ENCODE results near the gene NCKAP5L.
"Not testable (repeated sequence)": the region's sequence is repeated elsewhere in the genome, so short reads cannot be mapped to it uniquely, and the experiment has no call there.

The NCKAP5L gene

DNA sequence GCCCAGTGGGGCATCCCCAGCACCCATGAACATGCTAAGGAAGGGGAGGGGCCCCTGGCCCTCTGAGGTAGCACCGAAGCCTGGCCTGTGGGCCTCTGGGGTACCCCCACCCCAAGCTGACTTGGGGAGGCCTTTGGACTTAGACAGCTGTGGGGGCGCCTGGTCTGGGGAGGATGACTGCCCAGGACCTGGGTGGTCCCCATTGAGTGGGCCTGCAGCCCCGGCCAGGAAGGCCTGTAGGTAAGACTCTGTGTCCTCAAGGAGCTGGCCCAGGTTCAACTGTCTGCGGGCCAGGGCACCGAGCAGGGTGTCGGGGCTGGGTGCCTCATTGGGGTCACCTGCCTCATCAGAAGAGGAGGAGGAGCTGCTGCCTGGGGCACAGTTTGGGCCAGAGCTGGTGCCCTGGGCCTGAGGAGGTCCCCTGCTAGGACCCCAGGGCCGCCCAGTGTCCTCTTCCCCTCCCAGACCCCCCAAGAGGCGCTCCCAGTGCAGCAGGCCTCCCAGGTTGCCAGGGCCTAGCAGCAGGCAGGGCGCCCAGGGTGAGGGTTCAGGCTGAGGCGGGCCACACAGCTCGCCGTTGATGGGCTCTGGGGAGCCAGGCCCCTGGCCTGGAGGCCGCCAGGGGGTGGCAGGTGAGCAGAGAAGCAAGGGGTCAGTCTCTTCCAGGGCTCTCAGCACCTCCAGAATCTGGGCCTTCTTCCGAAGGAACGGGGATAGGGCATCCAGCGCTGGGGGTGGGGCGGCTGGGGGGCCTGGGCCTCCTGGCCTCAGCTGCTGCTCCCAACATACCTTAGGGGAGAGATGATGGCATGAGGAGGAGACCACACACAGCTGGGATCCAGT is 31.4 kb downstream of the NCKAP5L start:
- no peak for DNase-seq

- DNase-seq, result no peak
These were observed 32.1 kb downstream of the NCKAP5L start for GRCh38 chr12:49796155-49796554.

DNA sequence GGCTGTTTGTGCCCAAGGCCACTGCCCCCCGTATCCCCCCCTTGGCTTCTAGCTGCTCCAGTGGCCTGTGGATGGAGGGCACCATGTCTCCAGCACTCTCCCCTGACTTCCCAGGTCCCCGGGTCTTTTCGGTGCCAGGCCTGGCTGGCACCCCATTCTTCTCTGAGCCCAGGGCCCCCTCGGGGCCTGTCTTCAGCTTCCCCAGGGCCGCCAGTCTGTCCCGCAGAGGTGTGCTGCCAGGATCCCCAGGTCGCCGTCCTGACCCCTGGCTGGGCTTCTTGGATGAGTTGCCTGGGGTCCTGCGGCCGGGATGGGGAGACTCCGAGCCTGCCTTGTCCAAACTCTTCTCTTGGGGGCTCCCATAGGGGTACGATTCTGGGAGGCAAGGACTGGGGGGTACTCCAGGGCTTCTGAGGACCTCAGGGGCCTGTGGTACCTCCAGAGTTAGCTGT is 32.5 kb downstream of the NCKAP5L start:
- no peak for DNase-seq

GRCh38 chr12:49794811-49795653 is 33.2 kb downstream of the NCKAP5L start:
- DNase-seq, result no peak

- no peak for DNase-seq
These were observed 34.2 kb downstream of the NCKAP5L start for GRCh38 chr12:49794021-49794420.

DNA sequence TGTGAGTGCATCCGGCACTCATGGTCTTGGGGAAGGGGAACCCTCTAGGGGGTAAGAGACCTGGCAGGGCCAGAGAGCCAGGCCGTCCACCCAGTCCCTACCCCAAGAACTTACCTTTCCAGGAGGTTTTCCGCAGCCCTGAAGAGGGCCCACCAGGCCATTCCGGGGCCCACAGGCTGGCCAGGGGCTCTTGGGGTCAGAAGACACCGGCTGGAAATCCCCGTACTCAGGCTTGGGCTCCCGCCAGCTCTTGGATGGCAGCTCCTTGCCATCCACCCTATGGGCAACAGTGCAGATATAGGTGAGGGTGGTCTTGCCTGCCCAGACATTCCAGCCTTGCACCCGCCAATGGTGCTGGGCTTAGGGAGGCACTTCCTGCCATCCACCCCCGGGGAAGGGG is 34.6 kb downstream of the NCKAP5L start:
- DNase-seq, result no peak

- DNase-seq, result no peak
These were observed 35.1 kb downstream of the NCKAP5L start for GRCh38 chr12:49792976-49793580.

DNA sequence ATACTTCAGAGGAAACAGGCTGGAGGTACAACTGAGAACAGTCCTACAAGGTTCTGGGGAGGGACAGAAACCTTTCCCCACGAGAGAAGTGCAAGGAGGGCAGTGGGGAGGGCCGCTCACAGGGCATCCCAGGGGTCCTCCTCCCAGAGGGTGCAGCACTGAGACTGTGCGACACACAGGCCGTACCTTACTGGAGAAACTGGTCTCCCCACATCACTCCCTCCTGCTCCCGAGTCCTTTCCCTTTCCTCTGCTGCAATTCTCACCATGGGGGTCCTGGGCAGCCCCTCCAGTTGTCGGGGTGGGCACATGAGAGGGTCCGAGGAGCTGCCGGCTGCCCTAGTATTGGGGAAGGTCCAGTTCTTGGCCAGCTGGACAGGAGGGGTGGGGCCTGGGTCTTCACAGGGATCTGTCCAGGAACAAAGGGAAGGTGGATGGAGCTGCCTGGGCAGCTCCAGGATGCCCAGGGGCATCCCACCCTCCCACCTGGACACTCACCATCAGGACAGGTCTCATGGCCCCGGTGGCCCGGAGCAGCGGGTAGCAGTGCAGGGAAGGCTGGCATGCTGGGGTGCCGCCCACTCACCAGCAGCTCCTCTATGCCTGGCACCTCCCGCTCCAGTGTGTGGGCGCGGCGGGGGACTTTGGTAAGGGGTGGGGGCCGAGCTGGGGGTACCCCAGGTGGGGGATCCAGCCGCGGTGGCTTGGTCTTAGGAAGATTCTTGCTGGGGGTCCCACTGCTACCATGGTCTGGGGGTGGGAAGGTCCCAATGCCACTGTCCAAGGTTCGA is 35.8 kb downstream of the NCKAP5L start:
- DNase-seq, result no peak

- DNase-seq, result no peak
These were observed 36.5 kb downstream of the NCKAP5L start for GRCh38 chr12:49791700-49792099.

- DNase-seq, result no peak
These were observed 37.3 kb downstream of the NCKAP5L start for GRCh38 chr12:49790741-49791555.

DNA sequence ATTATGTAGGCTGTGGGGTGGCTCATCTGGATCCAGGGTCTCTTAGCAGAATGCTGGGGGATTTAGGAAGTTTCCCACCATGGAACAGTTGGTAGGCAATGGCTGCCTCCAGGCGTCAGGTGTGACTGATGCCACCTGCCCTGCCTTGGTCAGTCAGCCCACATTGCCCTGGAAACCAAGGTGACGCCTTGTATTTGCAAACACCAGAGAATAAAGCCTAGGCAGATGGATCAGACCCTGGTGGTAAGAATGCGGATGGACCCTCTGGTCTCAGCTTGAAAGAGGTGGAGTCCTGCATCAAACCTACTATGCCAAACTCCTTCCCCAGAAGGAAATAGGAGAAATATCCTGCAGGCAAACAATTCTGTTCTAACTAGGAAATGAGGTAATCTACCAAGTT is 38.2 kb downstream of the NCKAP5L start:
- DNase-seq, result no peak

GRCh38 chr12:49787672-49788071 is 40.5 kb downstream of the NCKAP5L start:
- DNase-seq, result no peak

DNA sequence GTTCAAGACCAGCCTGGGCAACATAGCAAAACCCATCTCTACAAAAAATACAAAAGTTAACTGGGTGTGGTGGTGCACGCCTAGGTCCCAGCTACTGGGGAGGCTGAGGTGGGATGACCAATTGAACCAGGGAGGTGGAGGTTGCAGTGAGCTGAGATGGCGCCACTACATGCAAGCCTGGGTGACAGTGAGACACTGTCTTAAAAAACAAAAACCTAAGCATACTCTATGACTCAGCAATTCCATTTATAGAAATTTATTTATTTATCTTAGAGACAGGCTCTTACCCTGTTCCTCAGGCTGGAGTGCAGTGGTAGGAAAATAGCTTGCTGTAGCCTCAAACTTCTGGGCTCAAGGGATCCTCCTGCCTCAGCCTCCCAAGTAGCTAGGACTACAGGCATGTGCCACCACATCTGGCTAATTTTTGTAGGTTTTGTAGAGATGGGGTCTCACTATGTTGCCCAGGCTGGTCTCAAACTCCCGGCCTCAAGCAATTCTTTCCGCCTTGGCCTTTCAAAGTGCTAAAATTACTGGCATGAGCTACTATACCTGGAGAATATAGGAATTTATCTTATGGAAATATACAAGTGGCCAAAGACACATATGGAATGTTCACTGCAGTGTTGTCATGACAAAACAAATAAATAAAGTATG is 43.3 kb downstream of the NCKAP5L start:
- DNase-seq, result no peak

DNA sequence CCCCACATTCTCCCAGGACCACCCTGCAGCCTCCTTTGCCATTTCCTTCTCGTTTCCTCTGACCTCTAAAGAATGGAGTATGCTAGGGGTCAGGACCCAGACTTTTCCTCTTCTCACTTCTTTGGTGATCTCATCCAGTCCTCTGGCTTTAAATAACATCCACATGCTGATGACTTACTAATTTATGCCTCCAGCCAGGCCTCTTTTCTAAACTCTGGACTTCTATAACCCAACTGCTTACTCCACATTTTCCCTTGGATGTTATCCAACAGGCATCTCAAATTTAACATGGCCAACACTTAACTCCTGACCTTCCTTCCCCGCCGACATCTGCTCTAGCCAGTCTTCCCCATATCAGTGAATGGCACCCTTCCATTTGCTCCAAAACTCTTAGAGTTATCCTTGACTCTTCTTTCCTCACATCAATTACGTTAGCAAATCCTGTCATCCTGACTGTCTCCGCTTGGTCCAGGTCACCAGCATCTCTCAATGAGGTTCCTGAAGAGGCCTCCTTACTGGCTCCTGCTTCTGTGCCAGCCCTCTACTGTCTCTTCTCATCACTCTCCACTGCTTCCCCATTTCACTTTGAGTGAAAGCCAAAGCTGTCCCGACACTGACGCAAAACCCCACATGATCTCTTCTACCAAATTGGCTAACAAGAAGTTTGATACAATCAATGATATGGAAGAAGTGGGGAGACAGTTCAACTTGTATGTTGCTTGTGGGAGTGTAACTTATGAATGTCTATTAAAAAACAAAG is 44.1 kb downstream of the NCKAP5L start:
- no peak for DNase-seq

GRCh38 chr12:49780914-49781313 is 47.3 kb downstream of the NCKAP5L start:
- DNase-seq, result not testable (repeated sequence)

- DNase-seq, result no peak
These were observed 48.6 kb downstream of the NCKAP5L start for GRCh38 chr12:49779581-49779980.

- peak; percentile 7 to 67 for DNase-seq
These were observed 50.1 kb downstream of the NCKAP5L start for GRCh38 chr12:49777800-49778748.

- DNase-seq, result no peak
These were observed 50.9 kb downstream of the NCKAP5L start for GRCh38 chr12:49777341-49777740.

GRCh38 chr12:49776858-49777257 is 51.4 kb downstream of the NCKAP5L start:
- DNase-seq, result no peak

Data from NCI-H526 (cell line).